Neutrophil (primary cell): ENCODE measurements around the gene BANF1.

Source experiments
- H3K27ac ChIP-seq: fragments of 200-600 bp; sonication (generic); 2 replicates; pipeline ENCODE4 v1.5.1; 2016; ENCODE audit warnings: mild to moderate bottlenecking, moderate library complexity
- H3K27me3 ChIP-seq: fragments of 200-600 bp; sonication (generic); 2 replicates; pipeline ENCODE4 v1.6.0; 2016; ENCODE audit warnings: mild to moderate bottlenecking
- H3K36me3 ChIP-seq: fragments of 200-600 bp; sonication (generic); 2 replicates; pipeline ENCODE4 v1.5.1; 2017
- H3K4me1 ChIP-seq, 2 experiments: fragments of 200-600 bp in 1 of 2; sonication (generic) in 1 of 2; 1 replicate in 1 of 2; 2 replicates in 1 of 2; pipeline versions ENCODE4 v1.5.1 to v1.6.1; 2013 to 2016; ENCODE audit warnings: low read depth in 1 of 2, low read length in 1 of 2, mild to moderate bottlenecking in 1 of 2, moderate library complexity in 1 of 2; ENCODE audit not compliant: control insufficient read depth in 1 of 2, insufficient read depth in 1 of 2
- H3K4me3 ChIP-seq, 2 experiments: fragments of 200-600 bp in 1 of 2; sonication (generic) in 1 of 2; 1 replicate in 1 of 2; 2 replicates in 1 of 2; pipeline ENCODE4 v1.5.1; 2013 to 2016; ENCODE audit warnings: low read depth in 1 of 2, low read length in 1 of 2, mild to moderate bottlenecking in 1 of 2, moderate library complexity in 1 of 2
- H3K9me3 ChIP-seq: fragments of 200-600 bp; sonication (generic); 2 replicates; pipeline ENCODE4 v1.5.1; 2016
- CTCF ChIP-seq: fragments of 200-600 bp; sonication (generic); IDR thresholded peaks from 2 replicates; pipeline ENCODE4 v1.5.1; 2016; ENCODE audit warnings: antibody characterized with exemption

Gene BANF1

GRCh38 chr11:66001942-66002647 lies at the start of gene BANF1, which contains the start of gene EIF1AD:
Gene BANF1, plus strand, starts transcription at chr11:66002503. Its CDS starts 748 bp downstream, at chr11:66003251.
Gene EIF1AD, minus strand, starts transcription at chr11:66002157. Its CDS starts 1,768 bp downstream, at chr11:66000389.
- peak; percentile 35 for TF ChIP-seq CTCF
- peak within 1 kb of the TSS; percentile 96 for H3K27ac ChIP-seq
- no peaks in the 10 kb centered on the region for H3K27me3 ChIP-seq
- no peaks in the 10 kb centered on the region for H3K9me3 ChIP-seq
- peaks cover 33% of the 10 kb centered on the region for H3K36me3 ChIP-seq
- H3K4me3 ChIP-seq = peak within 1 kb of the TSS; percentile 76 to 99
- H3K4me1 ChIP-seq = peaks cover 16 to 25% of the 10 kb centered on the region in 2 experiments

- no peak for TF ChIP-seq CTCF
- Histone ChIP-seq H3K4me3 (no peak overlapping the region), H3K36me3 (no peaks in the 10 kb centered on the region), H3K27me3 (no peaks in the 10 kb centered on the region), H3K9me3 (no peaks in the 10 kb centered on the region), H3K4me1 (no peaks in the 10 kb centered on the region), H3K27ac (no peak overlapping the region)
Observed at GRCh38 chr11:65953471-65953870, 48.8 kb upstream of the BANF1 start.

- no peak for TF ChIP-seq CTCF
- H3K4me3 ChIP-seq = no peak overlapping the region
- H3K27ac ChIP-seq = no peak overlapping the region
- no peaks in the 10 kb centered on the region for H3K9me3 ChIP-seq
- no peaks in the 10 kb centered on the region for H3K27me3 ChIP-seq
- H3K36me3 ChIP-seq = no peaks in the 10 kb centered on the region
- no peaks in the 10 kb centered on the region for H3K4me1 ChIP-seq
Observed at GRCh38 chr11:65954771-65955170, 47.5 kb upstream of the BANF1 start.

GRCh38 chr11:65958291-65958690 lies 44.0 kb upstream of the BANF1 start:
- Histone ChIP-seq H3K36me3 (no peaks in the 10 kb centered on the region), H3K27ac (no peak overlapping the region), H3K4me3 (no peak overlapping the region), H3K27me3 (no peaks in the 10 kb centered on the region), H3K9me3 (no peaks in the 10 kb centered on the region), H3K4me1 (peaks cover 19 to 20% of the 10 kb centered on the region in 2 experiments)
- no peak for TF ChIP-seq CTCF

- Histone ChIP-seq H3K4me1 (peaks cover 23 to 26% of the 10 kb centered on the region in 2 experiments), H3K27ac (no peak overlapping the region), H3K4me3 (no peak overlapping the region), H3K36me3 (peaks cover 2% of the 10 kb centered on the region), H3K9me3 (no peaks in the 10 kb centered on the region), H3K27me3 (no peaks in the 10 kb centered on the region)
- TF ChIP-seq CTCF = no peak
Observed at GRCh38 chr11:65958774-65959420, 43.4 kb upstream of the BANF1 start.
